B cell (primary cell): ENCODE results near the gene MARCHF10. TPM values are rescaled to one million over a fixed set of nuclear protein-coding genes. Genes with fewer than 3 reads are reported as not detected.
A peak's percentile ranks its signal among the peaks of the same experiment; 100 is the strongest.

Experiments used
- ATAC-seq: fragments of 200-7000 bp; cut with Tn5 transposase; one replicate; pipeline ENCODE4 v1.10.0; 2021; ENCODE audit warnings: low read depth, mild to moderate bottlenecking, moderate number of reproducible peaks, moderate library complexity
- CTCF ChIA-PET: fragments of 350-600 bp; sonication (Branson Sonifier 250); formaldehyde crosslinking; loops from one replicate; lab custom pipeline; 2021; ENCODE audit warnings: antibody characterized with exemption, inconsistent platforms; lab: Charles Lee
- POLR2A ChIA-PET: fragments of 350-600 bp; sonication (Branson Sonifier 250); formaldehyde crosslinking; loops from one replicate; lab custom pipeline; 2021; ENCODE audit warnings: antibody characterized with exemption; lab: Charles Lee
- DNase-seq: peaks from one replicate; pipeline ENCODE4 v3.0.0; 2013
- H2AFZ ChIP-seq: 2 replicates; pipeline ENCODE4 v1.6.1; 2012; ENCODE audit warnings: mild to moderate bottlenecking, low read depth, low read length; ENCODE audit not compliant: insufficient read depth, poor library complexity, severe bottlenecking
- H3K27ac ChIP-seq, 2 donors: 1 replicate in 1 of 2; 2 replicates in 1 of 2; pipeline ENCODE4 v1.5.1; 2012 to 2013; ENCODE audit warnings: low read length in 2 of 2, mild to moderate bottlenecking in 2 of 2, moderate library complexity in 1 of 2
- H3K27me3 ChIP-seq, 4 experiments: fragments of 200-600 bp in 1 of 4; sonication (generic) in 1 of 4; replicated peaks in 1 of 4; 1 replicate in 2 of 4; 2 replicates in 2 of 4; pipeline versions ENCODE4 v1.6.1 to v1.7.0; 2013 to 2016; ENCODE audit warnings: low read length in 3 of 4, mild to moderate bottlenecking in 2 of 4, mixed read lengths in 1 of 4, moderate library complexity in 1 of 4; ENCODE audit not compliant: insufficient read depth in 4 of 4, control insufficient read depth in 3 of 4; ENCODE audit errors: control extremely low read depth in 1 of 4
- H3K36me3 ChIP-seq, 2 experiments: replicated peaks in 1 of 2; 1 replicate in 1 of 2; 2 replicates in 1 of 2; pipeline versions ENCODE4 v1.6.1 to v1.7.1; 2013; ENCODE audit warnings: low read length in 1 of 2; ENCODE audit not compliant: insufficient read depth in 2 of 2, control insufficient read depth in 1 of 2; ENCODE audit errors: control extremely low read depth in 1 of 2, extremely low read depth in 1 of 2
- H3K4me1 ChIP-seq, 2 donors: fragments of 200-600 bp in 1 of 2; sonication (generic) in 1 of 2; 1 replicate in 1 of 2; 2 replicates in 1 of 2; pipeline versions ENCODE4 v1.5.1 to v1.6.1; 2013 to 2017; ENCODE audit warnings: low read length in 2 of 2; ENCODE audit not compliant: control insufficient read depth in 2 of 2, insufficient read depth in 2 of 2
- H3K4me2 ChIP-seq: replicated peaks from 2 replicates; pipeline ENCODE3; 2012; ENCODE audit warnings: mild to moderate bottlenecking, low read depth, low read length; ENCODE audit not compliant: poor library complexity, severe bottlenecking
- H3K4me3 ChIP-seq, 5 experiments: fragments of 200-600 bp in 1 of 5; sonication (generic) in 1 of 5; 1 replicate in 3 of 5; 2 replicates in 2 of 5; pipeline versions ENCODE4 v1.5.1 to v1.7.0; 2011 to 2016; ENCODE audit warnings: low read length in 4 of 5, mild to moderate bottlenecking in 4 of 5, low read depth in 2 of 5, control low read depth in 1 of 5, moderate library complexity in 1 of 5; ENCODE audit not compliant: insufficient read depth in 1 of 5; ENCODE audit errors: control extremely low read depth in 1 of 5, extremely low read depth in 1 of 5
- H3K79me2 ChIP-seq: fragments of 200-600 bp; sonication (generic); one replicate; pipeline ENCODE4 v1.6.0; 2016; ENCODE audit warnings: low read length; ENCODE audit not compliant: control insufficient read depth, insufficient read depth
- H3K9ac ChIP-seq: fragments of 200-600 bp; sonication (generic); 2 replicates; pipeline ENCODE4 v1.6.1; 2017; ENCODE audit warnings: mild to moderate bottlenecking, low read length, moderate library complexity
- H3K9me3 ChIP-seq, 3 donors: one replicate each; pipeline versions ENCODE4 v1.6.1 to v1.7.1; 2013; ENCODE audit warnings: low read length in 2 of 3; ENCODE audit not compliant: control insufficient read depth in 2 of 3, insufficient read depth in 1 of 3; ENCODE audit errors: control extremely low read depth in 1 of 3
- H4K20me1 ChIP-seq: 2 replicates; pipeline ENCODE4 v1.6.0; 2012; ENCODE audit warnings: mild to moderate bottlenecking, low read length; ENCODE audit not compliant: insufficient read depth, control insufficient read depth, poor library complexity, severe bottlenecking
- H3K27ac Mint-ChIP-seq: one replicate; pipeline ENCODE4 v1.8.0; 2021; ENCODE audit warnings: mixed read lengths
- H3K27me3 Mint-ChIP-seq: one replicate; pipeline ENCODE4 v1.8.0; 2021; ENCODE audit warnings: mixed read lengths
- H3K4me1 Mint-ChIP-seq: one replicate; pipeline ENCODE4 v1.8.0; 2021; ENCODE audit warnings: mixed read lengths
- H3K4me3 Mint-ChIP-seq: one replicate; pipeline ENCODE4 v1.8.0; 2021; ENCODE audit warnings: mixed read lengths
- H3K9me3 Mint-ChIP-seq: one replicate; pipeline ENCODE4 v1.8.0; 2022; ENCODE audit warnings: mixed read lengths; ENCODE audit not compliant: insufficient read depth
- CTCF ChIP-seq: fragments of 200-600 bp; IDR thresholded peaks from one replicate; pipeline ENCODE4 v1.8.0; 2022; ENCODE audit warnings: antibody characterized with exemption, mild to moderate bottlenecking
- EZH2 ChIP-seq: IDR thresholded peaks from 2 replicates; pipeline ENCODE4 v1.6.1; 2012; ENCODE audit warnings: borderline replicate concordance, low read depth, mild to moderate bottlenecking, moderate library complexity, low read length; ENCODE audit not compliant: insufficient read depth, poor library complexity, severe bottlenecking
- WGBS: methylation state at CpG from one replicate; pipeline ENCODE4 v1.1.5; 2013; ENCODE audit warnings: missing lambda C conversion rate; ENCODE audit not compliant: insufficient coverage; 5-methylcytosine and 5-hydroxymethylcytosine counted together
- intact Hi-C: fragments of 100-400 bp; cut with micrococcal nuclease; formaldehyde crosslinking; loops from one replicate; pipeline ENCODE4 v1.10.0; 2022
- polyA minus RNA-seq: library from RNA; depleted of rRNA, polyadenylated mRNA; stranded (reverse); fragments of >200 nt; gene quantifications from 2 replicates; pipeline ENCODE4 v1.2.3, GENCODE V29; 2012
- polyA plus RNA-seq: library from polyadenylated mRNA; depleted of rRNA; stranded (reverse); fragments of >200 nt; gene quantifications from 2 replicates; pipeline ENCODE4 v1.2.3, GENCODE V29; 2012
- total RNA-seq, 2 donors: library from RNA; stranded (reverse); fragments of 120-200 nt in 1 of 2; gene quantifications; 1 replicate in 1 of 2; 2 replicates in 1 of 2; pipeline versions ENCODE4 v1.2.3 to v1.2.4, GENCODE V29; 2013 to 2022

The MARCHF10 gene
- total RNA-seq: not detected in 2 replicates
- total RNA-seq (2013): 0.09 TPM
- polyA plus RNA-seq: 0.24 and 0.53 TPM in 2 replicates
- 0.43 TPM in 1 of 2 replicates, not detected in the other for polyA minus RNA-seq

GRCh38 chr17:62807812-62808575 is at the start of gene MARCHF10:
Gene MARCHF10, minus strand, starts transcription at chr17:62808314. Its CDS starts 6,579 bp downstream, at chr17:62801735.
- 7% methylated on average over 57 of the region's 57 CpGs for WGBS
- Histone ChIP-seq H3K9me3 (no peaks in the 10 kb centered on the region), H3K4me3 (no peak within 1 kb of the TSS), H3K36me3 (no peaks in the 10 kb centered on the region), H2AFZ (peak within 1 kb of the TSS; percentile 42), H3K4me1 (peaks cover 4 to 8% of the 10 kb centered on the region in 2 donors), H3K4me2 (peak within 1 kb of the TSS; percentile 67), H3K79me2 (no peaks in the 10 kb centered on the region), H3K27ac (no peak within 1 kb of the TSS), H3K9ac (no peak within 1 kb of the TSS), H3K27me3 (peaks cover 0 to 16% (median 0%) of the 10 kb centered on the region in 4 experiments), H4K20me1 (no peaks in the 10 kb centered on the region)
- ATAC-seq: peak; percentile 47
- Mint-ChIP-seq H3K9me3 (no peaks in the 10 kb centered on the region), H3K27ac (no peak within 1 kb of the TSS), H3K27me3 (peaks cover 36% of the 10 kb centered on the region), H3K4me1 (peaks cover 9% of the 10 kb centered on the region), H3K4me3 (no peak within 1 kb of the TSS)
- ChIA-PET CTCF (no interaction called here), POLR2A (no interaction called here)
- DNase-seq: peak; percentile 65
- TF ChIP-seq EZH2: no peak
- no peak for TF ChIP-seq CTCF
- intact Hi-C loops: no loop called here

GRCh38 chr17:62857526-62857925 is 49.4 kb upstream of the MARCHF10 start:
- DNase-seq (no peak), ATAC-seq (no peak)
- Mint-ChIP-seq H3K9me3 (no peaks in the 10 kb centered on the region), H3K4me3 (no peak overlapping the region), H3K27me3 (peaks cover 29% of the 10 kb centered on the region), H3K27ac (no peak overlapping the region), H3K4me1 (no peaks in the 10 kb centered on the region)
- Histone ChIP-seq H3K4me1 (no peaks in the 10 kb centered on the region), H4K20me1 (no peaks in the 10 kb centered on the region), H3K36me3 (no peaks in the 10 kb centered on the region), H3K79me2 (no peaks in the 10 kb centered on the region), H3K9me3 (no peaks in the 10 kb centered on the region), H3K9ac (no peak overlapping the region), H3K4me2 (no peak overlapping the region), H3K27me3 (peaks cover 0 to 3% (median 1%) of the 10 kb centered on the region in 4 experiments), H3K4me3 (no peak overlapping the region), H2AFZ (no peak overlapping the region), H3K27ac (no peak overlapping the region)
- TF ChIP-seq CTCF: no peak
- no peak for TF ChIP-seq EZH2
- CTCF ChIA-PET: no interaction called here
- POLR2A ChIA-PET: no interaction called here
- intact Hi-C loops: no loop called here
- WGBS: 91% methylated on average over 3 of the region's 6 CpGs
